Lower lobe of right lung (tissue), 2 donors: ENCODE data around the gene INTS7. TPM values are rescaled to one million over a fixed set of nuclear protein-coding genes. Genes with fewer than 3 reads are reported as not detected.

ENCODE experiments used
- ATAC-seq, 2 donors: fragments of 200-7000 bp; cut with Tn5 transposase; one replicate each; pipeline ENCODE4 v1.9.1; 2020 to 2022; ENCODE audit warnings: mild to moderate bottlenecking in 2 of 2, moderate library complexity in 2 of 2
- DNase-seq: peaks from one replicate; pipeline ENCODE4 v3.0.0-alpha.2; 2020
- H3K27ac ChIP-seq: fragments of 200-600 bp; one replicate; pipeline ENCODE4 v1.8.0; 2022
- H3K27me3 ChIP-seq: fragments of 200-600 bp; one replicate; pipeline ENCODE4 v1.8.0; 2022; ENCODE audit warnings: low read depth
- H3K36me3 ChIP-seq: fragments of 200-600 bp; one replicate; pipeline ENCODE4 v1.8.0; 2022; ENCODE audit warnings: mild to moderate bottlenecking
- H3K4me1 ChIP-seq: fragments of 200-600 bp; one replicate; pipeline ENCODE4 v1.8.0; 2022
- H3K4me3 ChIP-seq: fragments of 200-600 bp; one replicate; pipeline ENCODE4 v1.8.0; 2022; ENCODE audit warnings: mild to moderate bottlenecking
- H3K9me3 ChIP-seq: fragments of 200-600 bp; one replicate; pipeline ENCODE4 v1.8.0; 2022
- CTCF ChIP-seq: fragments of 200-600 bp; IDR thresholded peaks from one replicate; pipeline ENCODE4 v1.8.0; 2022; ENCODE audit warnings: antibody characterized with exemption, mild to moderate bottlenecking
- intact Hi-C: fragments of 100-400 bp; cut with DNase I; formaldehyde crosslinking; loops from one replicate; pipeline ENCODE4 v1.11.0; 2022
- total RNA-seq: library from RNA; stranded (reverse); fragmentation: NEBNext Ultra II Directional; extraction: Animal tissue kit (Norgen Biotek cat#: 25700); gene quantifications from one replicate; pipeline ENCODE4 v1.2.1, GENCODE V29; 2021
- donor health status: DM: no; HTN: yes; CAD: no; lungs with severe emphysema.

The INTS7 gene
- total RNA-seq, 1 donor from 2014 or later = 17.1 TPM

- intact Hi-C loops = no loop called here
- H3K9me3 ChIP-seq = no peaks in the 10 kb centered on the region
- H3K27me3 ChIP-seq = no peaks in the 10 kb centered on the region
- peaks cover 16% of the 10 kb centered on the region for H3K36me3 ChIP-seq
- ATAC-seq (no peak), DNase-seq (no peak)
- no peak overlapping the region for H3K4me3 ChIP-seq
- TF ChIP-seq CTCF = no peak
- no peak overlapping the region for H3K27ac ChIP-seq
- H3K4me1 ChIP-seq = peaks cover 13% of the 10 kb centered on the region
Measured at GRCh38 chr1:211973541-211973940, 61.8 kb downstream of the INTS7 start.

- intact Hi-C loops = no loop called here
- Histone ChIP-seq H3K27ac (no peak overlapping the region), H3K9me3 (no peaks in the 10 kb centered on the region), H3K36me3 (no peaks in the 10 kb centered on the region), H3K27me3 (no peaks in the 10 kb centered on the region), H3K4me3 (no peak overlapping the region), H3K4me1 (no peaks in the 10 kb centered on the region)
- DNase-seq (no peak), ATAC-seq (no peak)
- TF ChIP-seq CTCF = no peak
Measured at GRCh38 chr1:211968200-211968834, 67.0 kb downstream of the INTS7 start.

GRCh38 chr1:211967704-211968103 is 67.7 kb downstream of the INTS7 start:
- Histone ChIP-seq H3K27ac (no peak overlapping the region), H3K36me3 (no peaks in the 10 kb centered on the region), H3K27me3 (no peaks in the 10 kb centered on the region), H3K9me3 (no peaks in the 10 kb centered on the region), H3K4me1 (no peaks in the 10 kb centered on the region), H3K4me3 (no peak overlapping the region)
- DNase-seq (no peak), ATAC-seq (no peak)
- intact Hi-C loops = no loop called here
- no peak for TF ChIP-seq CTCF

GRCh38 chr1:211965108-211965805 is 70.1 kb downstream of the INTS7 start:
- Histone ChIP-seq H3K27me3 (no peaks in the 10 kb centered on the region), H3K4me1 (no peaks in the 10 kb centered on the region), H3K9me3 (no peaks in the 10 kb centered on the region), H3K36me3 (no peaks in the 10 kb centered on the region), H3K27ac (no peak overlapping the region), H3K4me3 (no peak overlapping the region)
- ATAC-seq = no peak
- no peak for DNase-seq
- TF ChIP-seq CTCF = no peak
- intact Hi-C loops = no loop called here

GRCh38 chr1:211959680-211960079 is 75.7 kb downstream of the INTS7 start:
- Histone ChIP-seq H3K9me3 (no peaks in the 10 kb centered on the region), H3K27ac (no peak overlapping the region), H3K4me1 (no peaks in the 10 kb centered on the region), H3K27me3 (no peaks in the 10 kb centered on the region), H3K4me3 (no peak overlapping the region), H3K36me3 (no peaks in the 10 kb centered on the region)
- DNase-seq (no peak), ATAC-seq (no peak)
- no peak for TF ChIP-seq CTCF
- intact Hi-C loops = no loop called here
